Ecto neural progenitor cell (in vitro differentiated cells): ENCODE measurements around the gene CDKN1A.
"Not testable (repeated sequence)": the region's sequence is repeated elsewhere in the genome, so short reads cannot be mapped to it uniquely, and the experiment has no call there.

Experiments used
- DNase-seq: peaks from one replicate; pipeline ENCODE4 v3.0.0-alpha.2; 2018; ENCODE audit warnings: low spot score

The CDKN1A gene

DNA sequence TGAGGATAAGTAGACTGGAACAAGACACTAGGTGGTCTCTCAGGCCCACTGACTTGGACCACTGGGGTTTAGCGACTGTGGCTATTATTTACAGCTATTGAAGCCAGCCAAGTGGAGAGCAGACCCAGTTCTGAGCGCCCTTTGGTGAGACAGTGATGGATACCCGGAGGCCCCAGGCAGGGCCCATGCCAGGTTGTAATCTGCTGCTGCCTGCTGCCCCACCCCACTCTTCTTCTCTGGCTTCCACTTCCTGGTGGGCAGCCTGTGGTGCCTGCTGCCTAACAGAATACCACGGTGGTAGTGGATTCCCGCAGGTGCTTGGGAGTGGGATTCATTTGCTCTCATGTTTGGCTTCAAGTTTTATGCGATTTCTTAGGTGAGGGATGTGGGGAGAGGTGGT, 19.7 kb downstream of the CDKN1A start:
- DNase-seq, result no peak

DNA sequence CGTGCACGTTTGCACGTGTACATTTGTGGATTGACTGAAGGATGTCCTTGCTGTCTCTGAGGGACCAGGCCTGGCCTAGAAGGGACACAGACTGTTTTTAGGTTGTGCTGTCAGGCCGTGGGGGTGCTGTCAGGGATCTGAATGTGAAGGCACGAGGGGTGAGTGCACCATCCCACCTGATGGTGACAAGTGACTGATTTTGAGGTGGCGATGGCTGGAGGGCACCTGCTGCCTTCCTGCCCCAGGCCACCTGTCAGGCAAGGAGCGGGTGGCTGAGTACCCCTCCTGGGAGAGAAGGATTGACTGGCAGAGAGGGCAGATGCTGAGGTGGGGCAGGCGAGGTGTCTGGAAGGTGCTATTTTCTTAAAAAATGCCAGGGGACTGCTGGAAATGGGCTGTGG, 20.4 kb downstream of the CDKN1A start:
- no peak for DNase-seq

DNA sequence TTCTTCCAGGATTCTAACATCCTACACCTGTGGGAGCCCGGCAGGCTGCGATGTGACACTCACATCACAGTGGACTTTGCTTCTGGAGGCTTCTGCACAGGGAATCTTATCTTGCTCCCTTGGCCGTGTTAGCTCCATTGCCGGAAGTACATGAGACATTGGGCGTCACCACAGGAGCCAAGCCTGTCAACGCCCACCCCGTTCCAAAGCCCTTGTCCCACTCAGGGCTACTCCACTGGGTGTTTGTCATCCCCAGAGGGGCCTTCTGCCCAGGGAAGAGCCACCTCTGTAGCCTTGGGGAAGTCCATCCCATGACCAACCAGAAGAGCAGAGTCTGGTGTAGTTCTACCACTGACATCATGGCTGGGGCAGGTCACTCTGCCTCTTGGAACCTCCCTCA, 20.8 kb downstream of the CDKN1A start:
- DNase-seq, result no peak

DNA sequence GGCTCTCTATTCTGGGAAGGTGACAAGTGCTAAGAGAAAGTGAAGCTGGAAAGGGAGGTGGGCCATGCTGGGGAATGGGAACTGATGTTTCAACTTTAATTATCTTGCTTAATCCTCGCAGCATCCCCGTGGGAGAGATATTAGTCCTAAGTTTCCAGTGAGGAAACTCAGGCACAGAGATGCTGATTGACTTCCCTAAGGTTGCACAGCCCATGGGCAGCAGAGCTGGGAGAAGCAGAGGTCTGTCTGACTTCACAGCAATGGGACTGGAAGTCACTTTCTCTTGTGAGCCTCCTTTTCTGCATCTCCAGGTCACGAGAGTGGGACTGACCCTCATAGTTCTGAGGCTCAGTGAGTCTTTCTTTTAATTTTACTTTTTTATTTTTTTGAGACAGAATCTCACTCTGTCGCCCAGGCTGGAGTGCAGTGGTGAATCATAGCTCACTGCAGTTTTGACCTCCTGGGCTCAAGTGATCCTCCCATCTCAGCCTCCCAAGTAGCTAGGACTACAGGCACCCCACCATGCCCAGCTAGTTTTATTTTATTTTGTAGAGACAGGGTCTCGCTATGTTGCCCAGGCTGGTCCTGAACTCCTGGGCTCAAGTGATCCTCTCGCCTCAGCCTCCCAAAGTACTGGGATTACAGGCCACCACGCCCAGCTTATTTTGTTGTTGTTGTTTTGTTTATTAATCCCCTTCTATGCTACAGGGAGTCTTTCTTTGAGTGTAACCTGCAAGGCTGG, 21.7 kb downstream of the CDKN1A start:
- no peak for DNase-seq

DNA sequence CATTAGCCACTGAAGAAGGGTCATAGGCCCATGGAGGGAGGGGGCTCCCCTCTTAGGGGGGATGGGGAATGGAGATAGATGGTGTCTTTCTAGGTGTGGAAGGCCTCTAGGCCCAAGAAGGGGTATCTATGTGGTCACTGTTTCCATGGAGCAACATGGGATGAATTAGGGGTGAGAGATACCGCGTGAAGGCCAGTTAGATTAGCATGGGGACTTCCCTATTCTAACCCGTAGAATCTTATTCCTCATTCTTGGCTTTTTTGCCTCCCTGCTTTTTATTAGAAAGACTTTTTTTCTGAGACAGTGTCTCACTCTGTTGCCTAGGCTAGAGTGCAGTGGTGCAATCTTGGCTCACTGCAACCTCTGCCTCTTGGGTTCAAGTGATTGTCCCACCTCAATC, 22.3 kb downstream of the CDKN1A start:
- no peak for DNase-seq

DNA sequence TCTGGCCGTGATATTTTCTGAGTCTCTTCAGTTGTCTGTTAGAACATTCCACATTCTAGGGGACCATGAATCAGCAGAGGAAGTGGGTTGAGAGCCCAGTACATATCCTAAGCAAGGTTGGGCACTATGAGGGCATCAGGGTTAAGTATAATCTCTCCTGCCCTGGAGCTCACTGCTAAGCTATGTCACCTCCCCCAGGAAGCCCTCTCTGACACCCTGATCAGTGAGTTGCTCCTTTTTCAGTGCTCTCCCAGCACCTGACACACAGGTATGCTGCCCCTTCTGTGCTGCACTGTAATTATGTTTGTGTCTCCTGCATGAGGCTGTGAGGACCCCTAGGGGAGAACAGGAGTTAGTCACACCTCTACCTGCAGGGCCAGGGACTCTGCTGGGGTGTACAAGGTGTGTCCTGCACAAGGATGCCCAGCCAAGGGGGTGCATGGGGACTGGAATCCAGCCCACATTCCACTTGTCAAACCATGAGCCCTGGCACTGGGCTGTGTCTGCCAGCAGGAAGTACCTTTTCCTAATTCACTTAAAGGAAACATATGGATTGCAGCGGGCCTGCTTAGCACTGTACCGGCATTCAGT, 23.0 kb downstream of the CDKN1A start:
- DNase-seq, result no peak

DNA sequence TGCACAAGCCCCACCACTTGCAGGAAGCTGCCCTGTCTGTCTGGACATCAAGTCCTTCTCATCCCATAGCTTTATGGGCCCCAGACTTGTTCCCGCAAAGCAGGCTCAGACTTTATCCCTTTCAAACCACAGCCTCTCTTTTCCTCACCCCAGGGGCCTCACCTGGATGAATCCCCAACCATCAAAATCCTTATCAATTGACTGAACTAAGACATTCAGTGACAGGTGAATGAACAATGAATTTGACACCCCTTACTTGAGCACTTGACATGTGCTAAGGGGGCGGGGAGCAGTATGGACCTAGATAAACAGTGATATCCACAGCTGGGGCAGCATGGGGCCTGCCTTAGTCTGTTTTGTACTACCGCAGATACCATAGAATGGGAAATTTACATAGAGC, 24.1 kb downstream of the CDKN1A start:
- DNase-seq, result no peak

DNA sequence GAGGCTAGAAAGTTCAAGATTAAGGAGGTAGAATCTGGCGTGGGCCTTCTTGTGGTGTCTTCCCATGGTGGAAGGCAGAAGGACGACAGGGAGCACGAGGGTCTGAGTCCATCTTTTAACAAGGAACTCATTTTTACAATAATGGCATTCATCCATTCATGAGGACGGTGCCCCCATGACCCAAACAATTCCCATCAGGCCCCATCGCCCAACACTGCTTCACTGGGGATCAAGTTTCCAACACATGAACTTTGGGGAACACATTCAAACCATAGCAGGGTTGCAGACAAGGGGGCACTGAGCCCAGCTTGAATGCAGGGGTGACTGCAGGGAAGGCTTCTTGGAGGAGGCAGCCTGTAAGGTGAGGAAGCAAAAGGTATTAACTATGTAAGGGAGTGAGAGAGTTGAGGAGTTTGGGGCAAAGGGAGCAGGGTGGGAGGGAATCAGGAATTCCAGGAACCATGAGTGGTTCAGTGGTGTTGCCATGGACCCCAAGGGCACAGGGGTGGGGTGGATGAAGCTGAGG, 24.6 kb downstream of the CDKN1A start:
- no peak for DNase-seq

DNA sequence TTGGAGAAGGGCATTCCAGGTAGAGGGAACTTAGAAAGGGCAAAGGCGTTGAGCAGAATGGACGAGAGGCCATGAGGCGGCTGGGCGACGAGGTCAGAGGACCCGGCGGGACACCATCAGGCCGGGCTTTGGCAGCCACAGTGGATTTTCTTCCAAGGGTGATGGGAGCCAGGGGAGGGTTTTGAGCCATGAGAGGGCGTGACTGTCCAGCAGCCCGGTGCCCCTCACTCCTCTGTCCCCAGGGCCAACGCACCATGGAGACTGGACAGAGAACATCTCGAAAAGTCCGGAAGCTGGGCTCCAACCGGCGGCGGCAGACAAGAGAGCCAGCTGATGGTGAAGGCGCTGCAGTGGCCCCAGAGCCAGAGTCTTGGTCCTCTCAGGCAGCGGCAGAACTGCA, 25.5 kb downstream of the CDKN1A start:
- DNase-seq, result no peak

DNA sequence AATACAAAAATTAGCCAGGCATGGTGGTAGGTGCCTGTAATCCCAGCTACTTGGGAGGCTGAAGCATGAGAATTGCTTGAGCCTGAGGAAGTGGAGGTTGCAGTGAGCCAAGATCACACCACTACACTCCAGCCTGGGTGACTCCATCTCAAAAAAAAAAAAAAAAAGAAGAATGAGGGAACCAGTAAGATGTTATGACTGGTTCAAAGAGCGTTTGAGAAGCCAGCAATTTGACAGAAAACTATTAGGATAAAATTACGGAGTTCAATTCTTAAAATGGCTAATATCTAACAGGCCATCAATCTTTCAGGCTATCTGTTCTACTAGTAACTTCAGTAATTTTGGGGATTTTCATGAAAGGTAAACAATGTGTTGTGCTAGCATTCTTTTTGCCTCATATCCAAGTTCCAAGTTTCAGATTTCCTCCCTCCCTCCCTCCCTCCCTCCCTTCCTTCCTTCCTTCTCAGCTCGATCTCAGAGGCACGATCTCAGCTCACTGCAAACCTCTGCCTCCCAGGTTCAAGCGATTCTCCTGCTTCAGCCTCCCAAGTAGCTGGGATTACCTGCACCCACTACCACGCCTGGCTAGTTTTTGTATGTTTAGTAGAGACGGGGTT, 26.6 kb downstream of the CDKN1A start:
- DNase-seq, result not testable (repeated sequence)

DNA sequence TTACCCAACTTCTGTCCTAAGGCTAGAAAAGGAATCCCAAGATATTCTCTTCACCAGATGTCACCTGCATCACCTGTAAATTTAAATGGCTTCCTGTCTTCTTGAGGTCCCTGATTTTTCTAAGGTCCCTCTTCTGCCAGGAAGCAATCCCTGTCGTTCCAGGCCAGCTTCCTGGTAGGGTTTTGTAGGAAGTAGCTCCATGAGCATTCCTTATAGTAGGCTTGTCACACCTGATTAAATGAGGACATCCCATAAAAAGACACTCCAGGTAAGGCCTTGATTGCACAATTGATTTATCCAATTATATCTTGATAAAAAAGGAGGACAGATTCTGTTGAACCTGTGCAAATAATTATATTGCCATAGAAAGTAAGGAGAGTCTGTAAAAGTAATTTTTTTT, 27.8 kb downstream of the CDKN1A start:
- DNase-seq, result no peak

DNA sequence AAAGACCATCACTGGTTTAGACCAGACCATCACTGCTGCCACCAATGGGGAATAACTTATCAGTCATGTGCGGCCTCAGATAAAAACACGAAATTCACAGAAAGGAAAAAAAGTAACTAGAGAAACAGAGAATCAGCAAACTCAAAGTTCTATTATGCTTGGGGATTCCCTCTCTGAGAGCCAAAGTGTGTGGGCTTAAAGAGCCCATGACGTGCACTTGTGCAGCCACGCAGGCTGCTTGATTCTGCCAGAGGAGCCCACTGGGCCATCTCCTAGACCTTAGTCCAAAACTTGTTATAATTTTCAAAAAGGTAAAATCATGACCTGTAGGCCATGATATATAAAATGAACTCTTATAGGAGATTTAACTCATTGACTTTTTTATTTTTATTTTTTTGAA, 34.3 kb downstream of the CDKN1A start:
- DNase-seq, result no peak

DNA sequence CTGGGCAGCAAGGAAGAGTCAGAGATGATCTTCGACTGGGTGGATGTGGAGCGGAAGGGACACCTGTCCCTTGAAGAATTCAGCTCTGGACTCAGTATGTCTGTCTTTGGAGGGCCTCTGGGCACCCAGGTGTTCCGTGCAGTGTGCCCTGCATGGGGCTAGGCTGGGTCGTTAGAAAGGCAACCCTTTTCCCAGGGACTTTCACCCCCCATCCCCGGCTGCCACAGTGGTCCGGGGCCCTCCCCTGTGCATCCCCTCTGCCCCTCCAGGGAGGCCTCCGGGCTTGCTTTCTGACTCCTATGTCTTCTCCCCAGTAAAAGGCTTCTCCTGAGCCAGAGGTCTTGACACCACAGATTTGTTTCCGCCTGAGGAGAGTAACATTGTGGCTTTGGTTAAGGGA, 35.3 kb downstream of the CDKN1A start:
- no peak for DNase-seq

DNA sequence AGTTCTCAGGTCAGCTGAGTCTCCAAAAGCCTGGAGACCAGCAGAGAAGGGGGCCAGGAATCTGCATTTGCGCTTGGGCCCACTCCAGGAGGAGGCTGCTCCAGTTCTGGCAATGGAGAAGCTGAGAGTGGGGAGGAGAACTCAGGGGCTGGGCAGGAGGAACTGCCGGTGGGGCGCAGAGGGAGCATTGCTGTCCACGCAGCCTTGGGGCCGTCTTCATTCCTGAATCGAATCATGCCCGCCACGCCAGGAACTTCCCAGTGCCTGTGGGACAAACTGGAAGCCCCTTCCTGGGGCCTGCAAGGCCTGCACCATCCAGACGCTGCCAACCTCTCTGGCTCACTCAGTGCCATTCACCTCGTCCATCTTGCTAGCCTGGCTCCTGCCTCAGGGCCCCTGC, 36.0 kb downstream of the CDKN1A start:
- no peak for DNase-seq

DNA sequence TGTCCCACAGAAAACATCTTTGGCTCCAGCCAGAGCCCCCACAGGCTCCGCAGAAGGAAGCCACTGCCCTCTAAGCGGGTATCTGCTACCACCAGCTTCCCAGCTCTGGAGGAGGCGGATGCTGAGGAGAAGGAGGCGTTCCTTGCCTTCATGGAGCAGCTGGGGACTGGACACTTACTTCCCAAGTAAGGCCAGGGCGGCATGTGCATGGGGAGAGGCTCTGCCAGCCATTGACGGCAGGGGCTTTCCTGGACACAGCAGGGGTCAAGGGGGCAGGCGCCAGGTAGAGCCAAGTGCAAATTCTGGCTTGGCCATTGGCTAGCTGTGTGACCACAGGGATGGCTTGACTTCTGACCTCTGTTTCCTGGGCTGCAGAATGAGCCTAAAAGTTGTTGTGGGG, 37.0 kb downstream of the CDKN1A start:
- DNase-seq, result no peak

DNA sequence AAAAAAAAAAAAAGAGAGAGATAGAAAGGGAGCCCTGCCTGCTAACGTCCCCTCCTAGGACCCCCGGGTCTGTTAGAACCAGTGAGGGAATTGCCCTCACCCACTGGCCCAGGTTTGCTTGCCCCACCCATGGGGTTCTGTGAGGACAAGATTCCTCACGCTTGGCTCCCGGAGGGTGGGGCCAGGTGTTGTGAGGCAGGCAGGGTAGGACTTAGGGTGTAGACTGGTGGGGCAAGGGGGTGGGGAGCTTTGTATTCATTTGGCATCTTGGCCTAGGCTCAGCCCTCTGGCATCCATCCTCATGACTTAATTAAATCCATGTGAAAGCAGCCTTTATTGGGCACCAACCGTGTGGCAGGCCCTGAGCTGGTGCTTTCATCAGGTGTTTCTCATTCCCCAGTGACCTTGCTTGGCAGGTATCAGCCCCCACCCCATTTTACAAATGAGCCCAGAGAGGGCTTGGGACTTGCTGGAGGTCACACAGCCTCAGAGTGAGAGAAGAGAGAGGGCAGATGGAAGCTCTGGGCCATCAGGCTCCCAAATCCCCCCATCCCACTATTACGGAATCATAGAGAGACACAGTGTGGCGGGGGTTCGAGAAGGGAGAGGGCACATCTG, 38.1 kb downstream of the CDKN1A start:
- no peak for DNase-seq

DNA sequence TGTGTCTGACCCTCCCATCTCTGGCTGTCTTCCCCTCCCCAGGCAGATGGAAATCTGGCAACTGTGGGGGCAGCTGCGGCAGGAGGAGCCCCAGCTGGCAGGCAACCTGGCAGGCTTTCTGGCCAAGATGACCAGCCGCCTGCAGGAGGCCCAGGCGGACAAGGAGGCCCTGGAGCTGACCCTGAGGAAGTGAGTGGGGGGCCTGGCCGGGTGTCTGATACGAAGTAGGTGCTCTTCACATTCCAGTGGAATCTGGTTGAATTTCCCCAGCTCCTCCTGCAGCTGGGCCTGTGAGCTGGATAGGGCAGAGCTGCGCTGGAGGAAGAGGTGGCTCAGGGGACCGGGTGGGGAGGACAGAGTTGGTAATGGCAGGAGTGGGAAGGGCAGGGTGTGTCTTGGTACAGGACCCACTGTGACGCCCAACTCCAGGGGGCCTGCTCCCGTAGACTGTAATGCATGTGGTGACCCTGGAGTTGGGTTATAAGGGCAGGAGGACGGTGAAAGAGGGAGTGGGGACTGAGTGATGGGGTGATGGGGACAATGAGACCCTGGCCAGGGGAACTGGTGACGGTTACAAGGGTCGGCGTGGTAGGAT, 38.8 kb downstream of the CDKN1A start:
- DNase-seq, result no peak

DNA sequence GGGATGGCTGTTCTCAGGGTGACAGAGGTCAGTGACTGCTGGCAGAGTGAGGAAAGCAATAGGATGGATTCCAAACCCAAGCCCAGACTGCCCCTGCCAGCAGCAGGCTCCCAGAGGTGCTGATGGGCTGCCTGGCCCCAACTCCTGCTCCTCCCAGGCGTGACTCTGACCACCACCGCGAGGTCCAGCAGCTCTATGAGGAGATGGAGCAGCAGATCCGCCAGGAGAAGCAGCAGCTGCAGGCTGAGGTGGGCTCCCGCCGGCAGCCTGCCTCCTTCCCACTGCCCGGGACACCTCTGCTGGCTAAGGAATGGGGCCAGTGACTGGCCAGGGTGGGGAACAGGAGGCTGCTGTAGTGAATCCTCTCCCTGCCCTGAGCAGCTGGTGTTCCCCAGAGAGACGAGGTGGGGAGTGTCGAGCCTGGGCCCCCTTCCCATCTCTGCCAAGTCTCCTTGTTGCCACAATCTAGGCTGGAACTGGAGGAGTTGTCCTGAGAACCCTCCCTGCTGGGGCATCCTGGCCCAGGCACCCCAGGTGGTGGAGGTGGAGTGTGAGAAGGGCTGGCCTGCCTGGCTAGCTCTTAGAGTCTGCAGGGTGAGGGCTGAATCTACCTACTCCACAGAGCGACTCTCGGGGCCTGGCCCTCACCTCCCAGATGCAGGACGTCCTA, 39.5 kb downstream of the CDKN1A start:
- no peak for DNase-seq

DNA sequence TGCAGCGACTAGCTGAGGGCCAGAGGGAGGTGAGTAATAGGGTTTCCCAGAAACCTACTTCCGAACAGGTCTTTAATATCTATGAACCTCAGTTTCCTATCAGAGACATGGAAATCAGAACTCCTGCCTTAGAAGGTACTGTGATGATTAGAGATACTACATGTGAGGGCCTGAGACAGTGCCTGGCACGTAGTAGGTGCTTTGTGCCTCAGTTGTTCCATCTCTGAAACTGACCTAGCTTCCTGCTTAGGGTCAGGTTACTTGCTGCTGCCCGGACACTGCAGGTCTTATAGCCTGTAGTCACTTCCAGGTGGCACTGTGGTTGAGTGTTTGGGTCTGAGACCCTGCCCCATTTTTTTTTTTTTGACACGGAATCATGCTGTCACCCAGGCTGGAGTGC, 40.0 kb downstream of the CDKN1A start:
- no peak for DNase-seq

DNA sequence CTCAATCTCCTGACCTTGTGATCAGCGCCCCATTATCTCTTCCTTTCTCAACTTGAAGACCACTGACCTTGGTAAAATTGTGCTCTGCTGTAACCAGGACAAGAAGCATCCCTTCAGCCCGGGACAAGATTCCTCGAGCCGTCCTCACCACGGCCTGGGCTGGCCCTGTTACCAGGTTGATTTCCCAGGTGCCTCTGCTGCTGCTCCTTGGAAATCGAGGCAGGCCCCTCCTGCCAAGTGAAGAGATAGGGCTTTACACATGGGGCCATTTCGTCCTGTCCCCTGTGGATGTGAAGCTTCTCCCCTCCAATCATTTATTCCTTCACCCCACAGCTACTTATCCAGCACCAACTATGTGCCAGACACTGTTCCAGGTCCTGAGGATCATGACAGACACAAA, 40.6 kb downstream of the CDKN1A start:
- DNase-seq, result no peak

DNA sequence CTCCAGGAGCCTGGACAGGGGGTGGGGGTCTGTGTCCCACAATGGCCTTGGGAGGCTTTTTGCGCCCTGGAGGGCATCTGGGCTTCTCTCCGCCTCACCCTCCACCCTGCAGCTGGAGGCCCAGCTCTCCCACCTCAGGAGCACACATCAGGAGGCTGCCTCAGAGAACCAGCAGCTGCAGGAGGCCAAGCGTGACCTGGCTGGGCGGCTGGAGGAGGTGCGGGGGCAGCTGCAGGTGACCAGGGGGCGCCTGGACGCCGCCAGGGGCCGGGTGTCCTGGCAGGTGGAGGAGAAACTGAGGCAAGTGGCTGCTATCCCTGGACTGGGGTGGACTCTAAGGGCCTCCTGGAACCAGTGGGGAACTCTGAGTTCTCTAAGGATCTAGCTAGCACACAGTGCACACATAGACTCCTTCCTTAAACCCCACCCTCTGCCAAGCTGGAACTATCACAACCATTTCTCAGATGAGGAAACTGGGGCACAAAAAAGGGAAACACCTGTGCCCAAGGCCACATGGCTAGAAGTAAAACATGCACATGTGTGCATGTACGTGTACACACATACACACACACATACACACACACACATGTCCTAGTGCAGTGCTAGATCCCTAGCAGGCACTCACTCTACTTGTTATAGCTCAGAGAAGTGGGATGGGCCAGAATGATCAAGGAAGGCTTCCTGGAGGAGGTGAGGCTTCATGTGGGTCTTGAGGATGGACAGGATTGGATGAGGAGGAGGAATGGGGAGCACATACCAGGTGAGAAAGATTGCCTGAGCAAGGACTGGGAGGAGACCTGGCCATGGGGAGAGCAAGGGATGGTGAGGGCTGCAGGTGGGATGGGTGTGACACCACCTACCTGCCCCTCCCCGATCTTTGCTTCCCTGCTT, 42.0 kb downstream of the CDKN1A start:
- no peak for DNase-seq
